ENCODE data around the gene TC2N.
"Not testable (repeated sequence)": the region's sequence is repeated elsewhere in the genome, so short reads cannot be mapped to it uniquely, and the experiment has no call there.

The TC2N gene

GRCh38 chr14:91743305-91743653 lies 124.1 kb downstream of the TC2N start:
- no peak for TF ChIP-seq CTCF (IDR thresholded peaks at IDR 0.05; ENCODE audit: insufficient read depth, low read depth, low read length, missing control alignments)
- no peak for DNase-seq (ENCODE audit: low read depth)
- H3K4me3 ChIP-seq (ENCODE audit: low read length) = no peak overlapping the region

GRCh38 chr14:91742621-91743304 lies 124.6 kb downstream of the TC2N start:
- no peak for DNase-seq (ENCODE audit: low read depth)
- no peak overlapping the region for H3K4me3 ChIP-seq (ENCODE audit: low read length)
- TF ChIP-seq CTCF (IDR thresholded peaks at IDR 0.05; ENCODE audit: insufficient read depth, low read depth, low read length, missing control alignments) = no peak

- not testable (repeated sequence) for DNase-seq (ENCODE audit: low read depth); H3K4me3 ChIP-seq (ENCODE audit: low read length)
Measured at GRCh38 chr14:91739867-91740266, 127.5 kb downstream of the TC2N start.

GRCh38 chr14:91737619-91738018 lies 129.7 kb downstream of the TC2N start:
- peak; percentile 55 for DNase-seq (ENCODE audit: low read depth)
- H3K4me3 ChIP-seq (ENCODE audit: low read length) = no peak overlapping the region
- no peak for TF ChIP-seq CTCF (IDR thresholded peaks at IDR 0.05; ENCODE audit: insufficient read depth, low read depth, low read length, missing control alignments)

- no peak overlapping the region for H3K4me3 ChIP-seq (ENCODE audit: low read length)
- DNase-seq (ENCODE audit: low read depth) = no peak
- no peak for TF ChIP-seq CTCF (IDR thresholded peaks at IDR 0.05; ENCODE audit: insufficient read depth, low read depth, low read length, missing control alignments)
Measured at GRCh38 chr14:91732859-91733477, 134.4 kb downstream of the TC2N start.

- no peak overlapping the region for H3K4me3 ChIP-seq (ENCODE audit: low read length)
- TF ChIP-seq CTCF (IDR thresholded peaks at IDR 0.05; ENCODE audit: insufficient read depth, low read depth, low read length, missing control alignments) = no peak
- no peak for DNase-seq (ENCODE audit: low read depth)
Measured at GRCh38 chr14:91732439-91732838, 134.9 kb downstream of the TC2N start.

- H3K4me3 ChIP-seq (ENCODE audit: low read length) = no peak within 1 kb of the TSS
- no peak for TF ChIP-seq CTCF (IDR thresholded peaks at IDR 0.05; ENCODE audit: insufficient read depth, low read depth, low read length, missing control alignments)
- no peak for DNase-seq (ENCODE audit: low read depth)
Measured at GRCh38 chr14:91731986-91732385, 135.3 kb downstream of the TC2N start, which contains the start of gene CATSPERB. Gene CATSPERB, minus strand, starts transcription at chr14:91732086. Its CDS starts 2,607 bp downstream, at chr14:91729479.

Data from epithelial cell of esophagus (primary cell).